HG02943 (cell line): ENCODE data around the gene KHK.
A peak's percentile ranks its signal among the peaks of the same experiment; 100 is the strongest.

Experiments
- ATAC-seq: cut with Tn5 transposase; IDR thresholded peaks from one replicate; pipeline ENCODE4 v1.9.1; 2021; ENCODE audit warnings: mild to moderate bottlenecking, low read depth, moderate library complexity; ENCODE audit not compliant: unreplicated experiment

Gene KHK

DNA sequence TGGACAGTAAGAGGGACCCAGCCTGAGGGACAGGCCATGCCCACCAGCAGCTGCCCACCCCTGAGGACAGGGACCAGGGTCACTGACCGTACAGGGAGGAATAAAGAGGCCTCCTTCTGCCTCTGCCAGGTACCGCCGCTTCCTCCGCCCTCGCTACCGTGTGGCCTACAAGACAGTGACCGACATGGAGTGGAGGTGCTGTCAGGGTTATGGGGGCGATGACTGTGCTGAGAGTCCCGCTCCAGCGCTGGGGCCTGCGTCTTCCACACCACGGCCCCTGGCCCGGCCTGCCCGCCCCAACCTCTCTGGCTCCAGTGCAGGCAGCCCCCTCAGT lies 6.0 kb upstream of the KHK start:
- no peak for ATAC-seq

- no peak for ATAC-seq
Measured at GRCh38 chr2:27081984-27082772, 4.4 kb upstream of the KHK start.

DNA sequence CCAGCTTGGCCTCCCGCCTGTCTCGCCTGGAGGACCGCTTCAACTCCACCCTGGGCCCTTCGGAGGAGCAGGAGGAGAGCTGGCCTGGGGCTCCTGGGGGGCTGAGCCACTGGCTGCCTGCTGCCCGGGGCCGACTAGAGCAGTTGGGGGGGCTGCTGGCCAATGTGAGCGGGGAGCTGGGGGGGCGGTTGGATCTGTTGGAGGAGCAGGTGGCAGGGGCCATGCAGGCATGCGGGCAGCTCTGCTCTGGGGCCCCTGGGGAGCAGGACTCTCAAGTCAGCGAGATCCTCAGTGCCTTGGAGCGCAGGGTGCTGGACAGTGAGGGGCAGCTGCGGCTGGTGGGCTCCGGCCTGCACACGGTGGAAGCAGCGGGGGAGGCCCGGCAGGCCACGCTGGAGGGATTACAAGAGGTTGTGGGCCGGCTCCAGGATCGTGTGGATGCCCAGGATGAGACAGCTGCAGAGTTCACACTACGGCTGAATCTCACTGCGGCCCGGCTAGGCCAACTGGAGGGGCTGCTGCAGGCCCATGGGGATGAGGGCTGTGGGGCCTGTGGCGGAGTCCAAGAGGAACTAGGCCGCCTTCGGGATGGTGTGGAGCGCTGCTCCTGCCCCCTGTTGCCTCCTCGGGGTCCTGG lies 3.7 kb upstream of the KHK start:
- ATAC-seq, result no peak

DNA sequence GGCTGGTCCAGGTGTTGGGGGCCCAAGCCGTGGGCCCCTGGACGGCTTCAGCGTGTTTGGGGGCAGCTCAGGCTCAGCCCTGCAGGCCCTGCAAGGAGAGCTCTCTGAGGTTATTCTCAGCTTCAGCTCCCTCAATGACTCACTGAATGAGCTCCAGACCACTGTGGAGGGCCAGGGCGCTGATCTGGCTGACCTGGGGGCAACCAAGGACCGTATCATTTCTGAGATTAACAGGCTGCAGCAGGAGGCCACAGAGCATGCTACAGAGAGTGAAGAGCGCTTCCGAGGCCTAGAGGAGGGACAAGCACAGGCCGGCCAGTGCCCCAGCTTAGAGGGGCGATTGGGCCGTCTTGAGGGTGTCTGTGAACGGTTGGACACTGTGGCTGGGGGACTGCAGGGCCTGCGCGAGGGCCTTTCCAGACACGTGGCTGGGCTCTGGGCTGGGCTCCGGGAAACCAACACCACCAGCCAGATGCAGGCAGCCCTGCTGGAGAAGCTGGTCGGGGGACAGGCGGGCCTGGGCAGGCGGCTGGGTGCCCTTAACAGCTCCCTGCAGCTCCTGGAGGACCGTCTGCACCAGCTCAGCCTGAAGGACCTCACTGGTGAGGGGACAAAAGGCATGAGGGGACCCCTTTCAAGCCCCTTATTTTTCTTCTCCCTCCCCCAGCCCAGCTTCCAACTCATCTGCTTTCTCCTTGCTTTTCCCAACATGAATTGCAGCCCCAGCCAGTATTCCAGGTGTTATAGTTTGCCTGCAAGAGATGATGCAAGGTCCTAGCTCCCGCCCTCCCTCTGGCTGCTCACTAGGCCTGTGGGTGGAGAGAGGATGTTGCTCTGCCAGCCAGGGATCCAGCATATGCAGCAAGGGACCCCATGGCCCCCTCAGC lies 2.9 kb upstream of the KHK start:
- ATAC-seq, result no peak

- ATAC-seq, result no peak
Measured at GRCh38 chr2:27084297-27085061, 2.1 kb upstream of the KHK start.

GRCh38 chr2:27085062-27085672 lies 1.4 kb upstream of the KHK start:
- no peak for ATAC-seq

DNA sequence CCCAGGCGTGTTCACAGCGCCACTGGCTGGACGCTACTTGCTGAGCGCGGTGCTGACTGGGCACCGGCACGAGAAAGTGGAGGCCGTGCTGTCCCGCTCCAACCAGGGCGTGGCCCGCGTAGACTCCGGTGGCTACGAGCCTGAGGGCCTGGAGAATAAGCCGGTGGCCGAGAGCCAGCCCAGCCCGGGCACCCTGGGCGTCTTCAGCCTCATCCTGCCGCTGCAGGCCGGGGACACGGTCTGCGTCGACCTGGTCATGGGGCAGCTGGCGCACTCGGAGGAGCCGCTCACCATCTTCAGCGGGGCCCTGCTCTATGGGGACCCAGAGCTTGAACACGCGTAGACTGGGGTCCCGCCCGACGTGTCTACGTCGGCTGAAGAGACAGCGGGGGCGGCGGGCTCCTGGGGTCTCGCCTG lies 891 bp upstream of the KHK start:
- peak; percentile 3 for ATAC-seq

- peak; percentile 53 for ATAC-seq
Measured at GRCh38 chr2:27086090-27086723, 365 bp upstream of the KHK start.

DNA sequence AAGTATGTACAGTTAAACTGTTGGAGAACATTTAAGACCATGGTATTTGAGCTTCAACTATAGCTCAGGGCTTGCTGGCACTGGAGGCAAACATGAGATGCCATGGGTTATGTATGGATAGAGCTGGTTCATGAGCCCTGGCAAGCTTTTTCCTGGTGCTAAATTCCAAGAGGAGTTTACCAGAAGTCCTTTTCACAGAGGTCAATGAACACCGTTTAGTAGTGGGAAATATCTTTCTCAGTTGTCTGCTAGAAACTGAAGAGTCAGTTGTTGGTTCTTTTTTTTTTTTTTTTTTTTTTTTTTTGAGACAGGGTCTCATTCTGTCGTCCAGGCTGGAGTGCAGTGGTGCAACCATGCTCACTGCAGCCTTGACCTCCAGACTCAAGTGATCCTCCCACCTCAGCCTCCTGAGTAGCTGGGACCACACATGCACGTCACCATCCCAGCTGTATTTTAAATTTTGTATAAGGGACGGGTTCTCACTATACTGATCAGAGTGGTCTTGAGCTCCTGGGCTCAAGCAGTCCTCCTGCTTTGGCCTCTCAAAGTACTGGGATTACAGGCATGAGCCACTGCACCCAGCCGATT lies 1.3 kb downstream of the KHK start:
- no peak for ATAC-seq

GRCh38 chr2:27088634-27089033 lies 2.1 kb downstream of the KHK start:
- no peak for ATAC-seq

DNA sequence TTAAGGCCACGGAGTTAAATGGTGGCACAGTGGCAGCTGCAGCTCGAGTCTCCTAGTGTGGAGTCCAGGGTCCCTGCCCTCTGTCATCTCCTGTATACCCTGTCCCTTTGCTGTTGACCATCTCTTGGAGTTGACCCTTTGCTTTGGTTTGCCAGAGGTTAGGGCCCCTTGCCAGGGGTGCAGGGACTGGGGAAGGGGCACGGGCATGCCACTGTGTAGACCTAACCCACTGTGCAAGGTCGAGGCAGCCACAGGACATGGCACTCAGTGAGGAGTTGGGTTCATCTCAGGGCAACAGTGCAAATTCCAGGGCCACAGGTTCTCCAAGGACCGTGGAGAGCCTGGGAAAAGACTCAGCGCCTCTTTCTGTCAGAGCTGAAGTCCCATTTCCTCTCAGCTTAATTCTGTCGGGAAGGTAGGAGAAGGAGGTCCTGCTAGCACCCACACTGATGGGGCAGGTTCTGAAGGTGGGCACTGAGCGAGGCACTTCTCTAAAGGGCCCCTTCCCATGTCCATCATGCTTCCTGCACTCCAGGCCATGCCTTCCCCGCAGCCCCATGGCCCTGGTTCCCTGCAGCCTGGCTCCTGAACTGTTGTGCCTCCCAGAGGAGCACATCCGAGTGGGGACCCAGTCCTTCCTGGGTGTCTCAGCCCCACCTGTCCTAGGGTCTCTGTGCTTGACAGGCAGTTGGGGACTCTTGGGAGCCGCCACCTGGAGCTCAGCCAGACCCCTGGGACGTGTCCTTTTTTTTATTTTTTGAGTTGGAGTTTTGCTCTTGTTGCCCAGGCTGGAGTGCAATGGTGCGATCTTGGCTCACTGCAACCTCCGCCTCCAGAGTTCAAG lies 2.8 kb downstream of the KHK start:
- no peak for ATAC-seq

DNA sequence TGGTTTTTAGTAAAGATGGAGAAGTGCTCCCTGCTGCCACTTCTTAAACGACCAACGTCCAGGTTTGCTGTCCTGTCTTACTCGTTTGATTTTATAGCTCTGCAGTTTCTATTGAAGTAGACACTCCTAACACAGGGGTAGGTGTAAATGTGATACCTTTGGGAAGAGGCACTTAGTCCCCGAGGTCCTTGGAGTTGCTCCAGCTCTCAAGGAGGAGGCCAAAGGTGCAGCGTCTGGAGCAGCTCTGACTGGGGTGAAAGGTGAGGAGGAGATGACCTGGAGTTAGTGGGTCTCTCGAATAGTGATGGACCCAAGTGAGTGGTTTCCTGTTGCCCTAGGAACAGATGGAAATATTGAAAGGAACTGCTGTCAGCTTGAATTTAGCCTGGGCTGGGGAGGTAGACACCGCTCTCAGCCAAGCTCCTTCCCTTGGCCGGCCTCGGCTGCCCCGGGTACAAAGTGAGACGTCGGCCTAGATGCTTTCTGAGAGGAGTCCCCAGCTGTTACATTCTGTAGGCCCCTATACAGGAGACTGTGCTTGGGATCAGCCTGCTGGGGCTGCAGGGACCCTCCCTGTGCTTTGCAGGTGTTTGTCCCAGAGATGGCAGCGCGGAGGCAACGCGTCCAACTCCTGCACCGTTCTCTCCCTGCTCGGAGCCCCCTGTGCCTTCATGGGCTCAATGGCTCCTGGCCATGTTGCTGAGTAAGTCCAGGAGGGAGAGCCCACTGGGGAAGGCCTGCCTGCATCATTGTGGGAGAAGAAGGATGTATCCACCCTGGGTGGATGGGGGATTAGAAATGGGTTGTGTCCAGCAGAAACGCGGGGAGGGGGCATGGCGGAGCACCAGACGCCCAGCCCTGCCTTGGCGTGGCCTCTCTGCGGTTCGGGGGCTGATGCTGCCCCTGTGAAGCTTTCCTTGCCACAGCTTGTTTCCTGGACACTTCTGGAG lies 5.4 kb downstream of the KHK start:
- ATAC-seq, result no peak

DNA sequence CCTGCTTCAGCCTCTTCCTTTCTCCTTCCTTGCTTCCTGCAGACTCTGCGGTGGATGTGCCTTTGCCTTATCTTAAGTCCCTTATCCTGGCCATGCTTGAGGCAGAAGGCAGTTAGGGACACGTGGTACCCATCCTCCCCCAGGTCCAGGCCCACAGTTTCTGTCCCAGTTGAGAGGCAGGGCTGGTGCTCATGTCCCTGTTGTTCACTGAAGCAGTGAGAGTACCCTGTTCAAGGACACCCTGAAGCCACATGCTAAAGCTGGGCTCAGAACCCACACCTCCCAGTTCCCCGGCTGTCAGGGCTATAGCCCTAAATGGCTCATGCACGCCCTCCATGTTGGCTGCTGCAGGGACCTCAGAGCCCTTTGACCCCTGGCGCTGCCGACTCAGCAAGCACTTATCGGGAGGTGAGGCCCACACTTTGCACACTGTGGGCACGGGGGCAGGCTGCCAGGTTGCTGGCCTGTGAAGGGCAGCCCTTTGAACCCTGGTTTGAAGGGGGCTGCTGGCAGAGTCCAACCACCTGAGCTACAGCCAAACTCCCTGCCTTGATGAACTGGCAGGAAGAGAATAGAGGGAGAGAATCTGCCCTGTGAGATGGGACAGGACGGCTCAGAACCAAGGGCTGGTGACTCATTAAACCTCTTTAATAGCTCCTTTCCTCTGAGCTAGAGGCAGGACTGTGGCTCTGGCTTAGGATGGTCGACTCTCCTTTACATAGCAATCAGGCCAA lies 6.3 kb downstream of the KHK start:
- no peak for ATAC-seq

DNA sequence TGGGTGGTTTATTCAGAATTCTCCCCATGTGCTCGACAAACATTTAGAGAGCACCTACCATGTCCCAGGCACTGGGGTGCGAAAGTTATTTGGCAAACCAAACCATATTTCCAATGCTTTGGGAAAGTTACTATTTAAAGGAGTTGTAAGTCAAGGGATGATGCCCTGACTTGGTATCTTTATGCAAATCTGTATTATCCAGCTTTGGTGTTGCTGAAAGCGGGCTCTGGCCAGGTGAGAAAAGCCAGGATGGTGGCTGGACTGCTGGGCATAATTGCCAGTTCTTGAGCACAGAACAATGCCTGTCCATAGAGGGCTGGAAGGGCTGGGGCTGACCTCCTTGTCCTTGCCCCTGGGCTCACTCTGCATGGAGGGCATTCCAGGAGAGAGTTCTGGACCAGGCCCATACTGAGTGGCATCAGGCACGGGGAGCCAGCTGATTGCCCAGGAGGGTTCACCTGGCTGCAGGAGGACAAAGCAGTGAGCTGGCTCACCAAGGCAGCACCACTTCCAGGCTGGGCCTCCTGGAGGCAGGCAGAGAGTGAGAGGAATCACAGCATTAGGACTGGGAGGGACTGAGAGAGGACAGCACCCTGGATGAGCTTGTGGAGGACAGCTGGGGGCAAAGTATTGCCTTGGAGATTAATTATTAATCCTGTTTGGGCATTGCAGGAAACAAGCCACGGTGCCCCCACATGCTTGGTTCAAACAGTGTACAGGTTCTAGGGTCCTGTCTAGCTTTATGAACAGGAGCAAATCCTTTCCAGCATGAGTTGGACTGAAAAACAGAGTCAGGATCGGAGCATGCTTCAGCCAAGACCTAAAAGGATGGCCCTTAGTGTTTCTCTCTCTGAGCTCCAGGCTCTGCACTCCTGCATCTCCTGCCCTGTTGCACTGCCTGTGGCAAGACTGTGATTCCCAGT lies 7.1 kb downstream of the KHK start:
- no peak for ATAC-seq

DNA sequence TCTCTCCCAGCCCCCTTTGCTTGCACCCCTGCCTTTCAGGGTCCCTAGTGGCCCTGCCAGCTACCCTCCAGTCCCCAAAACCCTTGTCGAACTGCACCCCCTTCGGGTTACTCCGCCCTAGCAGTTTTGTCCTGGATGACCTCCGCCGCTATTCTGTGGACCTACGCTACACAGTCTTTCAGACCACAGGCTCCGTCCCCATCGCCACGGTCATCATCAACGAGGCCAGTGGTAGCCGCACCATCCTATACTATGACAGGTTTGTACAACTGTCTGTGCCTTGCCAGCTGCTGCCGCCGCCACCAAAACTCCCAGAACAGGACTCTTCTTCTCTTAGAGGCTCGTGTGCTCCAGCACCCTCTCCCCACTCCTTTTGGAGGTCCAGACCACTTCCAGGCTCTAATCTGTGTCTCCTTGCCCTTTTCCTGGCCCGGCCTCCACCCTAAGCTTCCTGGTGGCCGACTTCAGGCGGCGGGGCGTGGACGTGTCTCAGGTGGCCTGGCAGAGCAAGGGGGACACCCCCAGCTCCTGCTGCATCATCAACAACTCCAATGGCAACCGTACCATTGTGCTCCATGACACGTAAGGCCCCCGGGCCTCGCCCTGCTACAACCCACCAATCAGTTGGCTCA lies 7.9 kb downstream of the KHK start:
- no peak for ATAC-seq
